Brain microvascular endothelial cell (primary cell): ENCODE data around the gene RMI2.
"Not testable (repeated sequence)": the region's sequence is repeated elsewhere in the genome, so short reads cannot be mapped to it uniquely, and the experiment has no call there.

Experiments used
- DNase-seq: peaks from one replicate; pipeline ENCODE4 v3.0.0-alpha.2; 2020
- H3K27ac ChIP-seq: fragments of 250-450 bp; sonication (Bioruptor Pico); 2 replicates; pipeline ENCODE4 v1.5.1; 2020; ENCODE audit warnings: mild to moderate bottlenecking, moderate library complexity
- H3K27me3 ChIP-seq: fragments of 250-450 bp; sonication (Bioruptor Pico); replicated peaks from 2 replicates; pipeline ENCODE4 v1.5.1; 2020; ENCODE audit warnings: mild to moderate bottlenecking
- H3K36me3 ChIP-seq: fragments of 250-450 bp; sonication (Bioruptor Pico); replicated peaks from 2 replicates; pipeline ENCODE4 v1.5.1; 2020; ENCODE audit warnings: mild to moderate bottlenecking
- H3K4me3 ChIP-seq: 2 replicates; pipeline ENCODE4 v1.5.1; 2011; ENCODE audit warnings: low read depth, mild to moderate bottlenecking, control low read depth, low read length, moderate library complexity
- CTCF ChIP-seq: IDR thresholded peaks from 2 replicates; pipeline ENCODE4 v1.5.1; 2011; ENCODE audit warnings: low read depth, mild to moderate bottlenecking, moderate library complexity, low read length, control low read depth, inconsistent platforms; ENCODE audit errors: missing control alignments
- in situ Hi-C: cut with HindIII; loops from 2 replicates; pipeline ENCODE4 v1.10.0; 2017; ENCODE audit warnings: low sequenced_read_pairs, low pct_ligation_motif_present

The RMI2 gene

GRCh38 chr16:11298143-11298900 is 46.9 kb upstream of the RMI2 start:
- in situ Hi-C loops = no loop called here
- no peak for TF ChIP-seq CTCF
- Histone ChIP-seq H3K4me3 (no peak overlapping the region), H3K36me3 (no peaks in the 10 kb centered on the region), H3K27me3 (no peaks in the 10 kb centered on the region), H3K27ac (no peak overlapping the region)
- DNase-seq = no peak

GRCh38 chr16:11298950-11299547 is 46.2 kb upstream of the RMI2 start:
- H3K27me3 ChIP-seq, H3K4me3 ChIP-seq, H3K36me3 ChIP-seq, DNase-seq, H3K27ac ChIP-seq, in situ Hi-C loops: not testable (repeated sequence)

- Histone ChIP-seq H3K36me3 (no peaks in the 10 kb centered on the region), H3K27me3 (no peaks in the 10 kb centered on the region), H3K4me3 (no peak overlapping the region), H3K27ac (no peak overlapping the region)
- DNase-seq = no peak
- in situ Hi-C loops = no loop called here
- no peak for TF ChIP-seq CTCF
These were observed 45.2 kb upstream of the RMI2 start for GRCh38 chr16:11299865-11300559.

GRCh38 chr16:11300560-11300892 is 44.7 kb upstream of the RMI2 start:
- no peak for DNase-seq
- Histone ChIP-seq H3K27ac (no peak overlapping the region), H3K36me3 (no peaks in the 10 kb centered on the region), H3K4me3 (no peak overlapping the region), H3K27me3 (no peaks in the 10 kb centered on the region)
- no peak for TF ChIP-seq CTCF
- in situ Hi-C loops = no loop called here

GRCh38 chr16:11301645-11302501 is 43.4 kb upstream of the RMI2 start:
- no peak overlapping the region for H3K4me3 ChIP-seq
- no peak for DNase-seq
- no peak for TF ChIP-seq CTCF
- no peak overlapping the region for H3K27ac ChIP-seq
- in situ Hi-C loops = no loop called here
- no peaks in the 10 kb centered on the region for H3K36me3 ChIP-seq
- H3K27me3 ChIP-seq = no peaks in the 10 kb centered on the region

GRCh38 chr16:11302977-11303376 is 42.3 kb upstream of the RMI2 start:
- TF ChIP-seq CTCF = no peak
- in situ Hi-C loops = no loop called here
- Histone ChIP-seq H3K27ac (no peak overlapping the region), H3K36me3 (no peaks in the 10 kb centered on the region), H3K27me3 (no peaks in the 10 kb centered on the region), H3K4me3 (no peak overlapping the region)
- DNase-seq = no peak
